Eye (tissue), 1 donor: Measurements from ENCODE around the gene VPS35.

Experiments used
- DNase-seq: peaks from one replicate; pipeline ENCODE4 v3.0.0-alpha.2; 2015

The VPS35 gene

GRCh38 chr16:46688654-46689364, at the start of gene VPS35:
Gene VPS35, minus strand, starts transcription at chr16:46689178. Its CDS starts 45 bp downstream, at chr16:46689133.
- DNase-seq, result no peak

GRCh38 chr16:46737621-46738214, 48.7 kb upstream of the VPS35 start:
- no peak for DNase-seq

GRCh38 chr16:46736695-46737094, 47.7 kb upstream of the VPS35 start:
- DNase-seq, result no peak

- DNase-seq, result no peak
Observed at GRCh38 chr16:46733319-46733830, 44.4 kb upstream of the VPS35 start.

- no peak for DNase-seq
Observed at GRCh38 chr16:46732561-46732960, 43.6 kb upstream of the VPS35 start.

GRCh38 chr16:46731691-46732555, 42.9 kb upstream of the VPS35 start:
- no peak for DNase-seq

- peak; percentile 42 for DNase-seq
Observed at GRCh38 chr16:46730801-46731690, 42.1 kb upstream of the VPS35 start.

- DNase-seq, result no peak
Observed at GRCh38 chr16:46730126-46730525, 41.1 kb upstream of the VPS35 start.

- DNase-seq, result no peak
Observed at GRCh38 chr16:46729326-46729995, 40.5 kb upstream of the VPS35 start.

- DNase-seq, result no peak
Observed at GRCh38 chr16:46728806-46729205, 39.8 kb upstream of the VPS35 start.

GRCh38 chr16:46727630-46728029, 38.7 kb upstream of the VPS35 start:
- DNase-seq, result no peak

- no peak for DNase-seq
Observed at GRCh38 chr16:46727184-46727583, 38.2 kb upstream of the VPS35 start.

GRCh38 chr16:46721885-46722284, 32.9 kb upstream of the VPS35 start:
- no peak for DNase-seq

- no peak for DNase-seq
Observed at GRCh38 chr16:46720619-46721018, 31.6 kb upstream of the VPS35 start.

GRCh38 chr16:46719528-46719927, 30.6 kb upstream of the VPS35 start:
- DNase-seq, result no peak

- no peak for DNase-seq
Observed at GRCh38 chr16:46718214-46718613, 29.2 kb upstream of the VPS35 start.

GRCh38 chr16:46717692-46718091, 28.7 kb upstream of the VPS35 start:
- no peak for DNase-seq

GRCh38 chr16:46715769-46716305, 26.9 kb upstream of the VPS35 start:
- DNase-seq, result no peak

GRCh38 chr16:46714797-46715591, 26.0 kb upstream of the VPS35 start:
- no peak for DNase-seq

- no peak for DNase-seq
Observed at GRCh38 chr16:46713634-46714033, 24.7 kb upstream of the VPS35 start.

GRCh38 chr16:46712911-46713310, 23.9 kb upstream of the VPS35 start:
- DNase-seq, result no peak
